ENCODE results near the gene HNRNPH2. TPM values are rescaled to one million over a fixed set of nuclear protein-coding genes. Genes with fewer than 3 reads are reported as not detected.

The HNRNPH2 gene
- total and polyA plus RNA-seq, 2 experiments from 2014 or later, result 59.2 to 80.1 TPM

- TF ChIP-seq ZNF462 (CRISPR knock-in tag; IDR thresholded peaks at IDR 0.05), result no peak
Observed at GRCh38 chrX:101409043-101409442, 1.0 kb downstream of the HNRNPH2 start (continued).

GRCh38 chrX:101410461-101410860 lies 2.4 kb downstream of the HNRNPH2 start:
- ATAC-seq (no peak), DNase-seq (ENCODE audit: low spot score) (no peak)
- 0 out of 2 replicates have a peak, but pooled peaks cover 2% of the 10 kb centered on the region for H3K4me1 ChIP-seq (ENCODE audit: insufficient read depth)
- Mint-ChIP-seq H3K27me3 (ENCODE audit: insufficient read depth, low read depth, poor library complexity) (peaks cover 10% of the 10 kb centered on the region), H3K9me3 (no peaks in the 10 kb centered on the region), H3K36me3 (ENCODE audit: low read depth) (peaks cover 19% of the 10 kb centered on the region), H3K4me1 (peaks cover 17% of the 10 kb centered on the region), H3K4me3 (peak overlapping the region; percentile 59), H3K27ac (no peak overlapping the region)
- no peak overlapping the region for H2AFZ ChIP-seq
- H4K20me1 ChIP-seq (replicated peaks; ENCODE audit: insufficient read depth), result no peaks in the 10 kb centered on the region
- peak overlapping the region; percentile 86; the same call in 1 of the 2 replicates for H3K4me2 ChIP-seq
- TF ChIP-seq ZNF462 (CRISPR knock-in tag; IDR thresholded peaks at IDR 0.05) (no peak), ETS1 (IDR thresholded peaks at IDR 0.05) (no peak)
- no peaks in the 10 kb centered on the region for H3K9me2 ChIP-seq (ENCODE audit: insufficient read depth)
- 0 out of 2 replicates have a peak overlapping the region, but pooled peaks have one; percentile 79 for H3K4me3 ChIP-seq
- H3F3A ChIP-seq (replicated peaks; ENCODE audit: low read depth), result no peaks in the 10 kb centered on the region
- H3K27me3 ChIP-seq (ENCODE audit: insufficient read depth), result no peaks in the 10 kb centered on the region
- H3K36me3 ChIP-seq (ENCODE audit: insufficient read depth), result no peaks in the 10 kb centered on the region; the same call in 1 of the 2 replicates
- peaks cover 62% of the 10 kb centered on the region for H3K79me2 ChIP-seq (replicated peaks; ENCODE audit: insufficient read depth)
- H3K27ac ChIP-seq (ENCODE audit: low read depth), result no peak overlapping the region
